ENCODE results near the gene KLHDC9.

KLHDC9 gene

DNA sequence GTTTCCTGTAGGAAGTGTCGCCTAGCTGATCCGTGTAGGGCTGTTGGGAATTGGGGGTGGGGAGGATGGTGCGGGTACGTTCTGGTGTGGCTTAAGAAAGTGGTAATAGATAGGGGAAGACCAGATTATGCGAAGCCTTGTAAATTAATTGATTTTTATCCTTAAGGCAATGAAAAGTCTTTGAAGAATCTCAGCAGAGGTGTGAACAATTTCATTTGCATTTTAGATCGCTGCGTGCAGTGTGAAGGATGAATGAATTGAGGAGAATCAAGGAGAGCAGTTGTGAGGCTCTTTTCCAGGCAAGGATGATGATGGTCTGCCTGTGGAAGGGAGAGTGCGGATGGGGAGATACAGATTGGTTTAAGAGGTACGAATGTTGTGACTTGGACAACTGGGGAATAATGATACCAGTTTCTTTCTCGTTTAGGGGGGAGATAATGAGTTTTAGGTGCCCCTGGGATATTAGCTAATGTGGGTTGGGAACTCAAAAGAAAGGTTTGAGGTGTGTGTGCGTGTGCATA lies 35.1 kb downstream of the KLHDC9 start:
- DNase-seq, result no peak

DNA sequence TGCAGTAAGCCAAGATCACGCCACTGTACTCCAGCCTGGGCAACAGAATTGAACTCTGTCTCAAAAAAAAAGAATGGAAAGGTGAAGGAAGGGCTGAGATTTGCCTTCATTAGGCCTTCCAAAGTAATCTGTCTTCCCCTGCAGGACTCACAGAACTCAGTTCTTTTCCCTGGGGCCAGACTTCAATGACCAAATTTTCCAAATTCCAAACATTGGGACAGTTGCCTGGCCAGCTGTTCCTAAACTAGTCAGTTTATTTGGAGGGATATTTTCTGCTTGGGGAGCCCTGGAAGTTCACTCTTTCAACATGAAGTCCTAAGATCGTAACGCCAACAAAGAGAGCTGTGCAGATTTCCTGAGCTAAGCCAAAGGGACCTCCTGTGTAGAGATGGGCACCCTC lies 39.7 kb downstream of the KLHDC9 start:
- no peak for DNase-seq

- peak; percentile 15 for DNase-seq
Observed at GRCh38 chr1:161138431-161138830, 40.3 kb downstream of the KLHDC9 start.

DNA sequence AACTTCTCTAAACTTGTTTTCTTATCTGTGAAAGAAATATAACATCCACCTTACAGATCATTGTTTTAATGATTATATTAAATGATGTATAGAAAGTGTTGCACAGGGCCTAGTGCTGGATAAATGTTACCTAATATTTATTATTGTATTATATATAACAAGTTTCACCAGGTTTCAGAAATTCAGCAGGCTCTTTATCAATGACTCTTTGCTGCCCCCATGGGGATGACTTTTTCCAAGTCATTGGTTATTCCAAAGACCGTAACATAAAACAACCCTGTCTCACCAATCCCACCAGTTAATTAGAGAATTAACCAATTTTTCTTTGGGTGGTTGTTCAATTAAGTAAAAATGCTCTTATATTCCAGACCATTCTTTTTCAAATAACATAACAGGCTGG lies 41.6 kb downstream of the KLHDC9 start:
- DNase-seq, result peak; percentile 53

GRCh38 chr1:161140755-161141400 lies 42.7 kb downstream of the KLHDC9 start:
- no peak for DNase-seq

GRCh38 chr1:161145832-161146231 lies 47.7 kb downstream of the KLHDC9 start:
- no peak for DNase-seq

Measured in MV-4-11 (cell line).